Measurements from ENCODE around the gene MT1X. TPM values are rescaled to one million over a fixed set of nuclear protein-coding genes. Genes with fewer than 3 reads are reported as not detected.

Gene MT1X
- total and polyA plus RNA-seq, 2 experiments from 2014 or later, result 39.8 to 127 TPM

DNA sequence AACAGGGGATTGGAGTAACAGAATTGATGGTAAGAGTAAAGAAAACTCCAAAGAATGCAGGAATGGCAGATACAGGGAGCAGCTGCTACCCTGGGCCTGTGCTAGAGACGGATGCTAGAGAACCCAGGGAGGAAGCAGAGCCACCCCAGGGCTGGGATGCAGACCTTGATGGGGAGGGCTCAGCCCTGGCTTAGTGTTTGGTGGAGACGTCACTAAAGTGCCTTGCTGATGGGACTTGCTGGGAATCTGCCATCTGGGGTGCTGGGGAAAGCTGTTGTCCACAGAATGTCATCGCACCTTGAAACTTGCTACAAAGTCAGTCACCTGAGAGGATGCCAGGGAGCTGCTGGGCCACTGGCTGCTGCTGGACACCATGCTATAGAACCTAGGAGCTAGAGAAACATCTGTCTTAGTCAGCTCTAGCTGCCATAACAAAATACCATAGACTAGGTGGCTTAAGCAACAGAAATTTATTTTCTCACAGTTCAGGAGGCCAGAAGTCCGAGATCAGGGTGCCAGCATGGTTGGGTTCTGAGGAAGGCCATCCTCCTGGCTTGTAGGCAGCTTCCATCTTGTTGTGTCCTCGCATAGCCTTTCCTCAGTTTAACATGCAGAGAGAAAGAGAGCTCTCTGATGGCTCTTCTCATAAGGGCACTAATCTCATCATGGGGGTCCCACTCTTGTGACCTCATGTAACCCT lies 15.3 kb downstream of the MT1X start:
- TF ChIP-seq EZH2phosphoT487 (IDR thresholded peaks at IDR 0.05; ENCODE audit: low read depth, severe bottlenecking, unreplicated experiment), result no peak
- TF ChIP-seq, protein P1, sequence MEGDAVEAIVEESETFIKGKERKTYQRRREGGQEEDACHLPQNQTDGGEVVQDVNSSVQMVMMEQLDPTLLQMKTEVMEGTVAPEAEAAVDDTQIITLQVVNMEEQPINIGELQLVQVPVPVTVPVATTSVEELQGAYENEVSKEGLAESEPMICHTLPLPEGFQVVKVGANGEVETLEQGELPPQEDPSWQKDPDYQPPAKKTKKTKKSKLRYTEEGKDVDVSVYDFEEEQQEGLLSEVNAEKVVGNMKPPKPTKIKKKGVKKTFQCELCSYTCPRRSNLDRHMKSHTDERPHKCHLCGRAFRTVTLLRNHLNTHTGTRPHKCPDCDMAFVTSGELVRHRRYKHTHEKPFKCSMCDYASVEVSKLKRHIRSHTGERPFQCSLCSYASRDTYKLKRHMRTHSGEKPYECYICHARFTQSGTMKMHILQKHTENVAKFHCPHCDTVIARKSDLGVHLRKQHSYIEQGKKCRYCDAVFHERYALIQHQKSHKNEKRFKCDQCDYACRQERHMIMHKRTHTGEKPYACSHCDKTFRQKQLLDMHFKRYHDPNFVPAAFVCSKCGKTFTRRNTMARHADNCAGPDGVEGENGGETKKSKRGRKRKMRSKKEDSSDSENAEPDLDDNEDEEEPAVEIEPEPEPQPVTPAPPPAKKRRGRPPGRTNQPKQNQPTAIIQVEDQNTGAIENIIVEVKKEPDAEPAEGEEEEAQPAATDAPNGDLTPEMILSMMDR (IDR thresholded peaks at IDR 0.05; ENCODE audit: poor library complexity), result no peak
- no peak for TF ChIP-seq EZH2 (IDR thresholded peaks at IDR 0.05; ENCODE audit: borderline replicate concordance)
- Histone ChIP-seq H3K4me2 (no peak overlapping the region), H3K4me3 (no peak overlapping the region), H3K27ac (no peak overlapping the region), H3K9me3 (ENCODE audit: low read depth) (no peaks in the 10 kb centered on the region), H4K20me1 (ENCODE audit: insufficient read depth, poor library complexity, severe bottlenecking) (no peaks in the 10 kb centered on the region), H3K27me3 (no peaks in the 10 kb centered on the region), H3K79me2 (no peaks in the 10 kb centered on the region), H3K36me3 (replicated peaks; ENCODE audit: insufficient read depth, low read depth) (no peaks in the 10 kb centered on the region), H3K4me1 (ENCODE audit: insufficient read depth) (no peaks in the 10 kb centered on the region), H2AFZ (no peak overlapping the region), H3K9me2 (replicated peaks; ENCODE audit: insufficient read depth) (no peaks in the 10 kb centered on the region)
- no peak for DNase-seq (ENCODE audit: low spot score)
- 89% methylated on average over 5 of the region's 5 CpGs for WGBS (ENCODE audit: low lambda C conversion rate, missing lambda C conversion rate)

DNA sequence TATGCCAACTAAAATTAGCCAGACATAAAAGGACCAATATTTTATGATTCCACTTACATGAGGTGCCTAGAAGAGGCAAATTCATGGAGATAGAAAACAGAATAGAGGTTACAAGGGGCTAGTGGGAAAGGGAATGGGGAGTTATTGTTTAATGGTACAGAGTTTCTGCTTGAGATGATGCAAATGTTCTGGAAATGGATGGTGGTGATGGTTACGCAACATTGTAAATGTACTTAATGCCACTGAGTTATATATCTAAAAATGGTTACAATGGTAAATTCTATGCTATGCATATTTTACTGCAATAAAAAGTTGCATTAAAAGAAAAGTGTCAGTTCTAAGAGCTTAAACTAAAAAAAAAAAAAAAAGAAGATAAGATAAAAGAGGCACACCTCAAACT lies 17.9 kb downstream of the MT1X start:
- no peaks in the 10 kb centered on the region for H4K20me1 ChIP-seq (ENCODE audit: insufficient read depth, poor library complexity, severe bottlenecking)
- H3K9me2 ChIP-seq (replicated peaks; ENCODE audit: insufficient read depth), result no peaks in the 10 kb centered on the region
- H2AFZ ChIP-seq, result no peak overlapping the region
- no peaks in the 10 kb centered on the region for H3K36me3 ChIP-seq (replicated peaks; ENCODE audit: insufficient read depth, low read depth)
- no peak overlapping the region for H3K4me3 ChIP-seq
- WGBS (ENCODE audit: low lambda C conversion rate, missing lambda C conversion rate), result 59% methylated on average over 1 of the region's 1 CpG
- no peaks in the 10 kb centered on the region for H3K79me2 ChIP-seq
- TF ChIP-seq, protein P1 (IDR thresholded peaks at IDR 0.05; ENCODE audit: poor library complexity), result no peak
- TF ChIP-seq EZH2 (IDR thresholded peaks at IDR 0.05; ENCODE audit: borderline replicate concordance) (no peak), EZH2phosphoT487 (IDR thresholded peaks at IDR 0.05; ENCODE audit: low read depth, severe bottlenecking, unreplicated experiment) (no peak)
- H3K27ac ChIP-seq, result no peak overlapping the region
- no peak for DNase-seq (ENCODE audit: low spot score)
- no peaks in the 10 kb centered on the region for H3K4me1 ChIP-seq (ENCODE audit: insufficient read depth)
- H3K9me3 ChIP-seq (ENCODE audit: low read depth), result no peaks in the 10 kb centered on the region
- H3K27me3 ChIP-seq, result no peaks in the 10 kb centered on the region
- no peak overlapping the region for H3K4me2 ChIP-seq

DNA sequence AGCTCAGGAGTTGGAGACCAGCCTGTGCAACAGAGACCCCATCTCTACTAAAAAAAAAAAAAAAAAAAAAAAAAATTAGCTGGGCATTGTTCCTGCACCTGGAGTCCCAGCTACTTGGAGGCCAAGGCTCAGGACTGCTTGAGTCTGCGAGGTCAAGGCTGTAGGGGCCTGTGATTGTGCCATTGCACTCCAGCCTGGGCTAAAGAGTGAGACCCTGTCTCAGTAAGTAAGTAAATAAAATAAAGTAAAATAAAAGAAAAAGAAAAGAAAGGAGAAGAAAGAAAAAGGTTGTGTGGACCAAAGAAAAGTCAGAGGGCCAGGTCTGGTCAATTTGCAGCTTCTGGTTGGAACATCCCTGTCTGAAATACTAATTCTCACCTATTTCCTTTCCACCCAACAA lies 18.4 kb downstream of the MT1X start:
- TF ChIP-seq, protein P1 (IDR thresholded peaks at IDR 0.05; ENCODE audit: poor library complexity), result no peak
- TF ChIP-seq EZH2phosphoT487 (IDR thresholded peaks at IDR 0.05; ENCODE audit: low read depth, severe bottlenecking, unreplicated experiment) (no peak), EZH2 (IDR thresholded peaks at IDR 0.05; ENCODE audit: borderline replicate concordance) (no peak)
- 100% methylated on average over 1 of the region's 1 CpG for WGBS (ENCODE audit: low lambda C conversion rate, missing lambda C conversion rate)
- no peaks in the 10 kb centered on the region for H3K27me3 ChIP-seq

More for the DNA sequence above, 18.4 kb downstream of the MT1X start:
- Histone ChIP-seq H3K27ac (no peak overlapping the region), H4K20me1 (ENCODE audit: insufficient read depth, poor library complexity, severe bottlenecking) (no peaks in the 10 kb centered on the region), H3K4me2 (no peak overlapping the region), H3K4me3 (no peak overlapping the region), H3K9me2 (replicated peaks; ENCODE audit: insufficient read depth) (no peaks in the 10 kb centered on the region), H3K9me3 (ENCODE audit: low read depth) (no peaks in the 10 kb centered on the region), H2AFZ (no peak overlapping the region), H3K79me2 (no peaks in the 10 kb centered on the region), H3K4me1 (ENCODE audit: insufficient read depth) (no peaks in the 10 kb centered on the region), H3K36me3 (replicated peaks; ENCODE audit: insufficient read depth, low read depth) (no peaks in the 10 kb centered on the region)
- no peak for DNase-seq (ENCODE audit: low spot score)

Data from hepatocyte (in vitro differentiated cells).